ENCODE results near the gene CNGB1. TPM values are rescaled to one million over a fixed set of nuclear protein-coding genes. Genes with fewer than 3 reads are reported as not detected.
A peak's percentile ranks its signal among the peaks of the same experiment; 100 is the strongest.

CNGB1 gene
- total and polyA plus RNA-seq, 2 of the 13 experiments (the other 11 are each of a cell fraction or from before 2014, with no cell fraction given): 0.02 to 0.15 TPM

GRCh38 chr16:57892447-57893096, 78.4 kb downstream of the CNGB1 start (continued):
- TF ChIP-seq ZNF773 (CRISPR knock-in tag; IDR thresholded peaks at IDR 0.05; ENCODE audit: borderline replicate concordance) (no peak), SALL2 (CRISPR knock-in tag; IDR thresholded peaks at IDR 0.05) (no peak), ZNF343 (CRISPR knock-in tag; IDR thresholded peaks at IDR 0.05) (no peak), FOXA1 (IDR thresholded peaks at IDR 0.05) (no peak), FOXA1 (CRISPR knock-in tag; IDR thresholded peaks at IDR 0.05) (no peak), REPIN1 (CRISPR knock-in tag; IDR thresholded peaks at IDR 0.05; ENCODE audit: borderline replicate concordance, low read depth) (0 out of 2 replicates have a peak, but pooled peaks have one; percentile 70), ZNF451 (CRISPR knock-in tag; IDR thresholded peaks at IDR 0.05) (peak; percentile 36; the same call in 1 of the 2 replicates), HOXA9 (CRISPR knock-in tag; IDR thresholded peaks at IDR 0.05; ENCODE audit: borderline replicate concordance) (peak; percentile 52; the same call in 1 of the 2 replicates), KDM3A (CRISPR knock-in tag; IDR thresholded peaks at IDR 0.05; ENCODE audit: low read depth) (no peak), TBX2 (CRISPR knock-in tag; IDR thresholded peaks at IDR 0.05; ENCODE audit: borderline replicate concordance) (peak; percentile 21), RBFOX2 (IDR thresholded peaks at IDR 0.05; ENCODE audit: low read depth, low read length) (peak; percentile 67), ZNF788 (CRISPR knock-in tag; IDR thresholded peaks at IDR 0.05; ENCODE audit: borderline replicate concordance) (no peak), HMGXB4 (CRISPR knock-in tag; IDR thresholded peaks at IDR 0.05; ENCODE audit: borderline replicate concordance in 1 of 2, low read depth in 1 of 2) (peak; percentile 26 to 37; a peak in 2 of 4 replicates), ZNF251 (CRISPR knock-in tag; IDR thresholded peaks at IDR 0.05) (0 out of 2 replicates have a peak, but pooled peaks have one; percentile 30), ZNF543 (CRISPR knock-in tag; IDR thresholded peaks at IDR 0.05) (peak; percentile 75)

Measured in HepG2 (cell line).